Cardiac muscle cell (in vitro differentiated cells and primary cell): ENCODE results near the gene STARD13. TPM values are rescaled to one million over a fixed set of nuclear protein-coding genes. Genes with fewer than 3 reads are reported as not detected.

ENCODE experiments used
- DNase-seq, 2 donors: peaks; one replicate each; pipeline versions ENCODE4 v3.0.0 to v3.0.0-alpha.2; 2010 to 2017; ENCODE audit warnings: low read depth in 1 of 2, low spot score in 1 of 2
- H3K27ac ChIP-seq: fragments of 200-600 bp; sonication (generic); 2 replicates; pipeline ENCODE4 v1.5.1; 2016
- H3K27me3 ChIP-seq: fragments of 200-600 bp; sonication (generic); 2 replicates; pipeline ENCODE4 v1.6.0; 2016; ENCODE audit warnings: control low read depth
- H3K36me3 ChIP-seq: fragments of 200-600 bp; sonication (generic); 2 replicates; pipeline ENCODE4 v1.5.1; 2016; ENCODE audit warnings: control low read depth
- H3K4me1 ChIP-seq: fragments of 200-600 bp; sonication (generic); 2 replicates; pipeline ENCODE4 v1.8.1; 2017; ENCODE audit warnings: low read depth, mild to moderate bottlenecking, mixed run types
- H3K4me3 ChIP-seq: fragments of 200-600 bp; sonication (generic); 2 replicates; pipeline ENCODE4 v1.5.1; 2016; ENCODE audit warnings: mild to moderate bottlenecking
- H3K9me3 ChIP-seq: fragments of 200-600 bp; sonication (generic); 2 replicates; pipeline ENCODE4 v1.5.1; 2017; ENCODE audit warnings: low read depth, mild to moderate bottlenecking, control low read depth
- CTCF ChIP-seq: IDR thresholded peaks from 2 replicates; pipeline ENCODE4 v1.5.1; 2012; ENCODE audit warnings: low read depth, mild to moderate bottlenecking, low read length
- polyA plus RNA-seq: library from polyadenylated mRNA; unstranded; fragments of >200 nt; fragmentation: Nextera tagmentation; extraction: Ambion mirVana; gene quantifications from 2 replicates; pipeline ENCODE4 v1.2.1, GENCODE V29; 2016
- total RNA-seq: library from RNA; depleted of rRNA; stranded (reverse); fragments of >200 nt; gene quantifications from 2 replicates; pipeline ENCODE4 v1.2.3, GENCODE V29; 2016

STARD13 gene
- total and polyA plus RNA-seq, 2 experiments from 2014 or later: 16.5 to 23.5 TPM

DNA sequence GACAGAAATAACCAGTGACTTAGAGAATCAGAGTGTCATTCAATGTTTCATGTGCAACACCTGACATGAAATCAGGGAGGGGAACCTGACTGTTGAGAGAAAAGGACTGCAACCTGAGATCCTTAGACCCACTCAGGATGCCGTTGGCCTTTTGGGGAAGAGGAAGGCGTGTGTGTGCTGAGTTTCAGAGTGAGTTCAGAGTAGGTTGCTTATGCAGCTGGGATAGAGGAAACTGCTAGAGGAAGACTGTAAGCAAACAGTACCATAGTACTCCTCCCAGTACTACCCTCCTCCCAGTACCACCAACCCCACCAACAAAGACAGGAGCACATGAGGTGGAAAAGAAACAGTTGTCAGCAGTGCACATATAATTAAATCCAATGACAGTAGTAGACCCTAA is 205.6 kb downstream of the STARD13 start:
- TF ChIP-seq CTCF: no peak
- H3K4me1 ChIP-seq: peaks cover under 1% of the 10 kb centered on the region
- no peaks in the 10 kb centered on the region for H3K9me3 ChIP-seq
- no peaks in the 10 kb centered on the region for H3K36me3 ChIP-seq
- no peak for DNase-seq
- no peak overlapping the region for H3K4me3 ChIP-seq
- H3K27ac ChIP-seq: no peak overlapping the region
- H3K27me3 ChIP-seq: no peaks in the 10 kb centered on the region

- no peak for DNase-seq
- no peaks in the 10 kb centered on the region for H3K36me3 ChIP-seq
- H3K27me3 ChIP-seq: no peaks in the 10 kb centered on the region
- no peak for TF ChIP-seq CTCF
- H3K4me3 ChIP-seq: no peak overlapping the region
- H3K27ac ChIP-seq: no peak overlapping the region
- H3K9me3 ChIP-seq: no peaks in the 10 kb centered on the region
- H3K4me1 ChIP-seq: peaks cover 3% of the 10 kb centered on the region
Observed at GRCh38 chr13:33078263-33078662, 207.3 kb downstream of the STARD13 start.

DNA sequence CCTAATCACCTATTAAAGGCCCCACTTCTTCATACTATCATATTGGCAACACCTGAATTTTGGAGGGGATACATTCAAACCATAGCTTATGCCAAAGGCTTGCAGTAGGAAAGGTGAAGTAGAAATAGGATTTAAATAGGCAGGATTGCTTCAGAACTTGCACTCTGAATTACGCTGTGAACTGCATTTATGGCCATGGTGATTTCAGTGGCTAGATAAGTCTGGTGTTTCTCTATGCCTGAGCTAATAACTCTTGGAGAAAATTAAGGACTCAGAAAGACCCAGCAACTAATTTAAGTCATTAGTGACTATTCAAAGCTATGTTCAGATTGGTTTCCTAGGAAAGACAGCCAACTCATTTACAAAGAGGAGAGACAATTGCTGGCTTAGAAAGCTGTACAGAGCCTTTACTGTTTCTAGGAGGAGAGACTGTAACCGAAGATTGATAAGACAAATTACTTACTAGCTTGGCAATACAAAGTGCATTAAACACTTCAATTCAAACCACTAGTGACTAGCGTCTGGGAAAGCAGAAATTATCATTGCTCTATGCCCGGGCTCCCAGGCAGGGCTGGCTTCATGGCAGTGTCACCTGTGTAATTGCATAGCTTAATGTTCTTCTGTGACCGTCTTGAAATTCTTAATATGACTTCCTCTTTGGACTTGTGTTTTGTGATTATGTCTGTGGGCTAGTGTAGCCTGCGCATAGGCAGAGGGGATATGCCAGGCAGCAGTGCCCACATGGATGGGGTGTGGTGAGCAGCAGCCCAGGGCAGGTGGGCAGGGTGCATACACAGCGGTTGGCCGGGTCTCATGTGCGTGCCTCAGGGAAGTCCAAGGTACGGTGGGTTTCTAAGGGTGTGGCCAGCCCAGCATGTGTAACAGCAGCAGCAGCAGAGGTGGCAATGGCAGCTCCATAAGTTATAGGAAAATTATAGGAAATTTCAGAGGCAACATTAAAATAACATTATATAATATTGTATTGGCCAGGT is 209.3 kb downstream of the STARD13 start:
- no peak overlapping the region for H3K4me3 ChIP-seq
- peaks cover 3% of the 10 kb centered on the region for H3K4me1 ChIP-seq
- H3K27me3 ChIP-seq: no peaks in the 10 kb centered on the region
- H3K9me3 ChIP-seq: no peaks in the 10 kb centered on the region
- no peaks in the 10 kb centered on the region for H3K36me3 ChIP-seq
- H3K27ac ChIP-seq: no peak overlapping the region
- no peak for DNase-seq
- no peak for TF ChIP-seq CTCF

DNA sequence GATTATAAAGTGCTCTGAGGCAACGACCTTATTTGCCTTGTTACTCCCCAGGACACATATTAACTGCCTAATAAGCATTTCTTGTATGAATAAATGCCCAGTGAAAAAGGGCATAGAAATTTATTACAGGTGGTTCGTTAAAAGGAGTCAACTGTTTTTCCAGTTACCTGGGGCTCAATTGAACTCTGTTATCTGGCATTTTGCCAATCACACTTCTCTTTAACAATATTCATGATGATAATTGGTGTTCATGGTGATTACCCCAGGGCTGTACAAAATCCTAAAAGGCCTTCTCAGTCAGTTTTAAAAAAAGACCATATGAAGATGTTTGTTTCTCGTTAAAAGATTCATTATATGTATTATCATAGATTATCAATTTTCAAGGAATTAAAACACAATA is 212.2 kb downstream of the STARD13 start:
- no peak for TF ChIP-seq CTCF
- H3K27me3 ChIP-seq: no peaks in the 10 kb centered on the region

DNA sequence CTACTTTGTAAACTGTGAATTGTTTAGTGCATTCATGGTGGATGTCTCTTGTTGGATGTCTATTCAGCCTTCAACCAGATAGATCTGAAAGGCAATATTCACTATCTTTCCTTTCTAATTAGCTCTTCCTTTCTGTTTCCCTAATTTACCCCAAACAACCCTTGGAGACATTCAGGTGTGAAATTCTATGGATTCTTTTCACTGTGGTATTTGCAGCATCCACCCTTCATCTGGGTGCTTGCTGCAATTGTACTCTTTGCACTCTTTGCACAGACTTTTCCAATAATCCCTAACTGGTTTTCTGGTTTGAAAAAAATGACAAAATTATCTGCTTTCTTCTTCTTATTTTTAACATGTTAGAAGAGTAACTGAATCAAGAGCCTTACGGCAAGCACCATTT is 212.8 kb downstream of the STARD13 start:
- no peak for TF ChIP-seq CTCF
- DNase-seq: no peak
- Histone ChIP-seq H3K9me3 (no peaks in the 10 kb centered on the region), H3K27me3 (no peaks in the 10 kb centered on the region), H3K27ac (no peak overlapping the region), H3K36me3 (no peaks in the 10 kb centered on the region), H3K4me3 (no peak overlapping the region), H3K4me1 (peaks cover 3% of the 10 kb centered on the region)

More for the DNA sequence above, 212.2 kb downstream of the STARD13 start:
- H3K9me3 ChIP-seq: no peaks in the 10 kb centered on the region
- H3K27ac ChIP-seq: no peak overlapping the region
- H3K4me3 ChIP-seq: no peak overlapping the region
- no peak for DNase-seq
- H3K4me1 ChIP-seq: peaks cover 3% of the 10 kb centered on the region
- no peaks in the 10 kb centered on the region for H3K36me3 ChIP-seq
